Activated naive CD8-positive, alpha-beta T cell (primary cell): ENCODE measurements around the gene SRP68.

Source experiments
- H3K27ac Mint-ChIP-seq: one replicate; pipeline ENCODE4 v1.8.0; 2021; ENCODE audit warnings: mixed read lengths
- H3K27me3 Mint-ChIP-seq: one replicate; pipeline ENCODE4 v1.8.0; 2021; ENCODE audit warnings: mixed read lengths
- H3K36me3 Mint-ChIP-seq: one replicate; pipeline ENCODE4 v1.8.0; 2021; ENCODE audit warnings: mixed read lengths
- H3K4me1 Mint-ChIP-seq: one replicate; pipeline ENCODE4 v1.8.0; 2021; ENCODE audit warnings: low read depth, mixed read lengths
- H3K4me3 Mint-ChIP-seq: one replicate; pipeline ENCODE4 v1.8.0; 2021; ENCODE audit warnings: mild to moderate bottlenecking, mixed read lengths
- H3K9me3 Mint-ChIP-seq: one replicate; pipeline ENCODE4 v1.8.0; 2021; ENCODE audit warnings: low read depth, mixed read lengths

Gene SRP68

GRCh38 chr17:75995385-75995925 is 76.9 kb downstream of the SRP68 start:
- Mint-ChIP-seq H3K4me1 (peaks cover 13% of the 10 kb centered on the region), H3K27me3 (no peaks in the 10 kb centered on the region), H3K36me3 (peaks cover 4% of the 10 kb centered on the region), H3K4me3 (no peak overlapping the region), H3K27ac (no peak overlapping the region), H3K9me3 (no peaks in the 10 kb centered on the region)

DNA sequence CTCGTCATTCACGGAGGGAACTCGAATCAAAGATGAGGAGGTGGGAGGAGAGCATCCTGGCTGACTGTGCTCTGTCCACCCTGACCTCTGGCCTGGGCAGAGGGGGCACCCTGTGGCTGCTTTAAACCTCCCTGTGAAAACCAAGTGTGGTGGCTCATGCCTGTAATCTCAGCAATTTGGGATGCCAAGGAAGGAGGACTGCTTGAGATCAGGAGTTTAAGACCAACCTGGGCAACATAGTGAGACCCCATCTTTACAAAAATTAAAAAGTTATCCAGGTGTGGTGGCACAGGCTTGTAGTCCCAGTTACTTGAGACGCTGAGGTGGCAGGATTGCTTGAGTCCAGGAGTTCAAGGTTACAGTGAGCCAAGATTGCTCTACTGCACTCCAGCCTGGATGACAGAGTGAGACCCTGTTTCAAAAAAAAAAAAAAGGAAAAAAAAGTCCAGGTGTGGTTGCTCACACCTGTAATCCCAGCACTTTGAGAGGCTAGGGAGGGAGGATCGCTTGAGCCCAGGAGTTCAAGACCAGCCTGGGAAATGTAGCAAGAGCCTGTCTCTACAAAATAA is 77.4 kb downstream of the SRP68 start:
- no peaks in the 10 kb centered on the region for H3K27me3 Mint-ChIP-seq

DNA sequence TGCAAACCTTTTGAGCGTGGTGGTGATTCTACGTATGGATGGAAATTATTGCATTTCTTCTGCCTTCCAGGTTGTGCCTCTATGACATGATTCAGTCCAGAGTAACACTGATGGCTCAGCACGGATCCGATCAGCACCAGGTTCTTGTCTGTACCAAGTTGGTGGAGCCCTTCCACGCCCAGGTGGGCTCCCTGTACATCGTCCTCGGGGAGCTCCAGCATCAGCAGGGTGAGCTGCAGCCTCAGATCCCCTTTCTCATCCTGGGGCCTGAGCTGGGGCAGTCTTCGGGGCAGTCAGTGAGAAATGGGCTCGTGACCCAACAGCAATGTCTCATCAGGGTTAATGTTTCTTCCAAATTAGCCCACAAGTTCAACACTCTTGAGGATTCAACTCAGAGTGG is 80.9 kb downstream of the SRP68 start:
- H3K27ac Mint-ChIP-seq = no peak overlapping the region
- H3K4me1 Mint-ChIP-seq = peaks cover under 1% of the 10 kb centered on the region
- H3K36me3 Mint-ChIP-seq = peaks cover 4% of the 10 kb centered on the region

More for the DNA sequence above, 77.4 kb downstream of the SRP68 start:
- Mint-ChIP-seq H3K9me3 (no peaks in the 10 kb centered on the region), H3K36me3 (peaks cover 4% of the 10 kb centered on the region), H3K4me1 (peaks cover 13% of the 10 kb centered on the region), H3K4me3 (no peak overlapping the region), H3K27ac (no peak overlapping the region)

More for the DNA sequence above, 80.9 kb downstream of the SRP68 start:
- no peaks in the 10 kb centered on the region for H3K9me3 Mint-ChIP-seq
- no peaks in the 10 kb centered on the region for H3K27me3 Mint-ChIP-seq
- H3K4me3 Mint-ChIP-seq = no peak overlapping the region
